ENCODE data around the gene PFAS. TPM values are rescaled to one million over a fixed set of nuclear protein-coding genes. Genes with fewer than 3 reads are reported as not detected.
"Not testable (repeated sequence)": the region's sequence is repeated elsewhere in the genome, so short reads cannot be mapped to it uniquely, and the experiment has no call there.

PFAS gene
- total RNA-seq, 2 experiments from 2014 or later, result 152 to 157 TPM

DNA sequence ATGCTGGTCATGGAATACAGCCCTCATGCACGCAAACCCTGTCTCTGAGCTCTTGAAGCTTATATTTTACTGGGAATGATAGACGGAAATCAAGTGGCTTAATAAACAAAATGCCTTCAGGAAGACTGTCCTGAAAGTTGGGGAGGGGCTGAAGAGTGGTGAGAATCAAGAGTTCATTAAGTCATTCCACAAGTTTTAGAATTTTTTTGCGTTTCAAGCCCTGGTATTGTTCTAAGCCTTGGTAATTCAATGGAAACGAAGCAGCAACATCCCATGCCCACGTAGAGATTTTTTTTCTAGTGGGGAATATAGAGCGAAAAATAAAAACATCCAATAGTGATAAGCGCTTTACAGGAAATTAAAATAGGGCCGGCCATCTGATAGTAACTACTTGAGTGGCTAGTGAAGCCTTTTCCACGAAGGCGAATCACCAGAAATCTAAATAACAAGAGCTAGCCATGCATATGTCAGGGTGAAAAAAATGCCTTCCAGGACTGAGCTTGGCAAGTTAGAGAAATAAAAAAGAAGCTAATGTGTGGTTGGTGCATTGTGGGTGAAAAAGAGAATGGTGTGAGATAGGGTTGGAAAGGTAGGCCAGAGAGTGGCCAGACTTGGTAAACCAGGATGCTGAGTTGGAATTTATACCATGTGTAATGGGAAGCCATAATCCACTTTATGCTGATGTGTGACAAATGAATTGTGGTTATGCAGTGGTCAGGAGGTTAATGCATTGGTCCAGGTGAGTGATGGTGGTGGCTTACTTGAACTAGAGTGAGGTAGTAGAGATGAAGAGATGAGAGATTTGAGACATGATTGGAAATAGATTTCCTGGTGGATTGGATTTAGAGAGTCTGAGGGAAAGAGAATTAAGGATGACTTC, 772 bp downstream of the PFAS start:
- Mint-ChIP-seq H3K4me1 (ENCODE audit: low read depth) (peaks cover 23% of the 10 kb centered on the region), H3K36me3 (ENCODE audit: low read depth) (peaks cover 41% of the 10 kb centered on the region), H3K9me3 (no peaks in the 10 kb centered on the region), H3K4me3 (peak overlapping the region; percentile 99), H3K27ac (peak overlapping the region; percentile 100), H3K27me3 (no peaks in the 10 kb centered on the region)
- no peak for ATAC-seq
- POLR2A ChIA-PET, result interaction anchor here (0.7 to 9.6 kb wide), 26 partner anchors 9 to 175 kb away, joined by 3 to 232 read pairs (median 6); partner anchors contain the start of genes AURKB, BORCS6, HES7 and PER1
- CTCF ChIA-PET, result interaction anchor here (0.8 to 4.2 kb wide), 12 partner anchors 20 to 170 kb away, joined by 3 to 30 read pairs (median 4); partner anchors contain the start of genes BORCS6, KRABD2 and SLC25A35
- no peak for TF ChIP-seq CTCF (IDR thresholded peaks at IDR 0.05)
- DNase-seq, result no peak
- intact Hi-C loops (cut with micrococcal nuclease), result loop anchor here (5.0 kb wide), 1 partner anchor 37 kb away; the partner anchor contains the start of gene RANGRF

DNA sequence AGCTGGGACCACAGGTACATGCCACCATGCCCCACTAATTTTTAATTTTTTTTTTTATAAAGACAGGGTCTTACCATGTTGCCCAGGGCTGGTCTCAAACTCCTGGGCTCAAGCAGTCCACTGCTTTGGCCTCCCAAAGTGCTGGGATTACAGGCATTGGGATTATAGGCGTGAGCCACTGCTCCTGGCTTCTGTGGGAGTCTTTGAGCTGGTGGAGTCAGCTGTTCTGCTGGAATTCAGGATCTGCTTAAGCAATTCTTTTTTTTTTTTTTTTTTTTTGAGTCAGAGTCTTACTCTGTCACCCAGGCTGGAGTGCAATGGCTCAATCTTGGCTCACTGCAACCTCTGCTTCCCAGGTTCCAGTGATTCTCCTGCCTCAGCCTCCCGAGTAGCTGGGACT, 2.3 kb downstream of the PFAS start:
- ChIA-PET CTCF (interaction anchor here (1.5 to 2.2 kb wide), 2 partner anchors 49 to 178 kb away, joined by 6 to 8 read pairs; no protein-coding TSS in a partner anchor), POLR2A (interaction anchor here (0.8 to 1.3 kb wide), 4 partner anchors 18 to 32 kb away, joined by 3 to 5 read pairs (median 3); no protein-coding TSS in a partner anchor)
- not testable (repeated sequence) for H3K27me3 Mint-ChIP-seq, H3K9me3 Mint-ChIP-seq, ATAC-seq, DNase-seq, H3K27ac Mint-ChIP-seq, H3K4me3 Mint-ChIP-seq
- peaks cover 12% of the 10 kb centered on the region for H3K4me1 Mint-ChIP-seq (ENCODE audit: low read depth)
- intact Hi-C loops (cut with micrococcal nuclease), result loop anchor here (5.0 kb wide), 1 partner anchor 36 kb away; the partner anchor contains the start of gene RANGRF
- H3K36me3 Mint-ChIP-seq (ENCODE audit: low read depth), result peaks cover 42% of the 10 kb centered on the region

- Mint-ChIP-seq H3K4me3 (no peak overlapping the region), H3K9me3 (no peaks in the 10 kb centered on the region), H3K36me3 (ENCODE audit: low read depth) (peaks cover 47% of the 10 kb centered on the region), H3K4me1 (ENCODE audit: low read depth) (peaks cover 11% of the 10 kb centered on the region), H3K27me3 (no peaks in the 10 kb centered on the region), H3K27ac (no peak overlapping the region)
- intact Hi-C loops (cut with micrococcal nuclease), result loop anchor here (5.0 kb wide), 1 partner anchor 34 kb away; the partner anchor contains the start of gene RANGRF
- POLR2A ChIA-PET, result interaction anchor here (0.5 to 1.4 kb wide), 2 partner anchors 9 to 43 kb away, joined by 3 read pairs; partner anchors contain the start of gene AURKB
- DNase-seq (no peak), ATAC-seq (no peak)
- CTCF ChIA-PET, result no interaction called here
- no peak for TF ChIP-seq CTCF (IDR thresholded peaks at IDR 0.05)
Measured at GRCh38 chr17:8253801-8254200, 4.7 kb downstream of the PFAS start.

DNA sequence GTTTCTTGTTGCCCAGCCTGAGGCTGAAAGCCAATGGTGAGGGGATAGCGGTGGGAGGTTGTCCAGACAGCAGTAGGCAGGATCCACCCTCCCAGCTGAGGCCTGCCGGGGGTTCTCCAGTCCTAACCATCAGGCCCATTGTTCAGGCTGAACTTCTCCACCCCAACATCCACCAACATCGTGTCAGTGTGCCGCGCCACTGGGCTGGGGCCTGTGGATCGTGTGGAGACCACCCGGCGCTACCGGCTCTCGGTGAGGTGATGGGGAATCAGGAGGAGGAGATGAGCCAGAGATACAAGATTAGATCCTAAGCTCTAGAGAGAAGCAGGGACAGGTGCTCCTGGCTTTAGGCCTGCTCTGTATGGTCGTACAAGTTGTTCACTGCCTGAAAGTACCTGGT, 5.8 kb downstream of the PFAS start:
- peaks cover 10% of the 10 kb centered on the region for H3K4me1 Mint-ChIP-seq (ENCODE audit: low read depth)
- ChIA-PET CTCF (no interaction called here), POLR2A (interaction anchor here (1.4 kb wide), 1 partner anchor 10 kb away, joined by 3 read pairs; no protein-coding TSS in a partner anchor)
- no peak for TF ChIP-seq CTCF (IDR thresholded peaks at IDR 0.05)
- no peaks in the 10 kb centered on the region for H3K27me3 Mint-ChIP-seq
- ATAC-seq (no peak), DNase-seq (no peak)
- peaks cover 42% of the 10 kb centered on the region for H3K36me3 Mint-ChIP-seq (ENCODE audit: low read depth)
- intact Hi-C loops (cut with micrococcal nuclease), result loop anchor here (5.0 kb wide), 1 partner anchor 32 kb away; the partner anchor contains the start of gene RANGRF
- H3K9me3 Mint-ChIP-seq, result no peaks in the 10 kb centered on the region
- H3K27ac Mint-ChIP-seq, result no peak overlapping the region
- H3K4me3 Mint-ChIP-seq, result no peak overlapping the region

DNA sequence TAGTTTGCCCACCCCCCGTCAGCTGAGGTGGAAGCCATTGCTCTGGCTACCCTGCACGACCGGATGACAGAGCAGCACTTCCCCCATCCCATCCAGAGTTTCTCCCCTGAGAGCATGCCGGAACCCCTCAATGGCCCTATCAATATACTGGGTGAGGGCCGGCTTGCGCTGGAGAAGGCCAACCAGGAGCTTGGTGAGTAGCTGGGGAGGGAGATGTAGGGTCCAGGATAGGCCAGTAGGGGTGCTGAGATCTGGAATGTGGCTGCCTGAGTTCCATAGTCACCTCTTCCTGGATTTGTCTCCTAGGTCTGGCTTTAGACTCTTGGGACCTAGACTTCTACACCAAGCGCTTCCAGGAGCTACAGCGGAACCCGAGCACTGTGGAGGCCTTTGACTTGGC, 6.4 kb downstream of the PFAS start:
- no peak overlapping the region for H3K27ac Mint-ChIP-seq
- TF ChIP-seq CTCF (IDR thresholded peaks at IDR 0.05), result no peak
- H3K4me1 Mint-ChIP-seq (ENCODE audit: low read depth), result peaks cover 4% of the 10 kb centered on the region
- ChIA-PET CTCF (no interaction called here), POLR2A (interaction anchor here (1.4 kb wide), 1 partner anchor 11 kb away, joined by 3 read pairs; no protein-coding TSS in a partner anchor)
- peaks cover 41% of the 10 kb centered on the region for H3K36me3 Mint-ChIP-seq (ENCODE audit: low read depth)
- H3K27me3 Mint-ChIP-seq, result no peaks in the 10 kb centered on the region
- DNase-seq, result no peak
- H3K4me3 Mint-ChIP-seq, result no peak overlapping the region
- no peak for ATAC-seq
- intact Hi-C loops (cut with micrococcal nuclease), result no loop called here
- H3K9me3 Mint-ChIP-seq, result no peaks in the 10 kb centered on the region

All from activated CD8-positive, alpha-beta T cell treated with anti-CD3 and anti-CD28 coated beads for 36 hours (primary cell).